RWPE2 (cell line): ENCODE data around the gene PCDH15.

Experiments
- ATAC-seq: fragments of 200-7000 bp; cut with Tn5 transposase; 3 replicates; pipeline ENCODE4 v1.9.1; 2021; ENCODE audit warnings: low read depth
- DNase-seq: peaks from one replicate; pipeline ENCODE4 v3.0.0-alpha.2; 2020; ENCODE audit warnings: low spot score
- H3K27ac ChIP-seq: fragments of 450-650 bp; 2 replicates; pipeline ENCODE4 v1.5.1; 2017; ENCODE audit warnings: mild to moderate bottlenecking; ENCODE audit not compliant: poor library complexity, severe bottlenecking
- H3K27me3 ChIP-seq: fragments of 250-450 bp; sonication (Bioruptor Pico); 2 replicates; pipeline ENCODE4 v1.5.1; 2021; ENCODE audit warnings: mild to moderate bottlenecking, moderate library complexity; ENCODE audit not compliant: insufficient read depth, poor library complexity, severe bottlenecking
- H3K36me3 ChIP-seq: fragments of 250-450 bp; sonication (Bioruptor Pico); 2 replicates; pipeline ENCODE4 v1.5.1; 2020; ENCODE audit warnings: low read depth, mild to moderate bottlenecking, moderate library complexity
- H3K4me1 ChIP-seq: fragments of 250-450 bp; sonication (Bioruptor Pico); 2 replicates; pipeline ENCODE4 v1.5.1; 2021; ENCODE audit warnings: mild to moderate bottlenecking, moderate library complexity; ENCODE audit not compliant: insufficient read depth, poor library complexity, severe bottlenecking
- H3K4me3 ChIP-seq: fragments of 250-450 bp; sonication (Bioruptor Pico); 2 replicates; pipeline ENCODE4 v1.5.1; 2021; ENCODE audit warnings: mild to moderate bottlenecking, moderate library complexity; ENCODE audit not compliant: severe bottlenecking
- H3K9me3 ChIP-seq: fragments of 250-450 bp; sonication (Bioruptor Pico); 2 replicates; pipeline ENCODE4 v1.5.1; 2021; ENCODE audit warnings: mild to moderate bottlenecking, moderate library complexity; ENCODE audit not compliant: severe bottlenecking
- TF ChIP-seq, protein P1 (sequence below): fragments of 450-650 bp; IDR thresholded peaks from one replicate; pipeline ENCODE4 v1.5.1; 2017; ENCODE audit warnings: mild to moderate bottlenecking, moderate library complexity; ENCODE audit not compliant: poor library complexity, severe bottlenecking

The PCDH15 gene

DNA sequence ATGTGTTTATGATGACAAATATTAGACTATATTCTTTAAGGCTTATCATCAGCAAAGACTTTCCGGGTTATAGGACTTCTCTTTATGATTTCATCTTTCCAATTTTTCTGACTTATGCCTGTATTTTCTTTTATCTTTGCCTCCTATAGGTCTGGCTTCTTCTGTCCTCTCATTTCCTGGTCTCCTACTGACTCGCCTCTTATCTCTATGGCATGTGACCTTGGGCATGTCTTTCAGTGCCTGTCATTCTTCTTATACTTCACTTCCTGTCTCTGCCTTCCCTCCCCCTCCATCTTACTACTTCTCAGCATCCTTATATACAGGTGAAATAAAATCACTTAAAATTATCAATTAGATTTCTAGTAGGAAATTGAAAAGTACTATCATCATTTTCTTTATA lies 42.2 kb downstream of the PCDH15 start:
- DNase-seq (no peak), ATAC-seq (no peak)
- TF ChIP-seq, protein P1, sequence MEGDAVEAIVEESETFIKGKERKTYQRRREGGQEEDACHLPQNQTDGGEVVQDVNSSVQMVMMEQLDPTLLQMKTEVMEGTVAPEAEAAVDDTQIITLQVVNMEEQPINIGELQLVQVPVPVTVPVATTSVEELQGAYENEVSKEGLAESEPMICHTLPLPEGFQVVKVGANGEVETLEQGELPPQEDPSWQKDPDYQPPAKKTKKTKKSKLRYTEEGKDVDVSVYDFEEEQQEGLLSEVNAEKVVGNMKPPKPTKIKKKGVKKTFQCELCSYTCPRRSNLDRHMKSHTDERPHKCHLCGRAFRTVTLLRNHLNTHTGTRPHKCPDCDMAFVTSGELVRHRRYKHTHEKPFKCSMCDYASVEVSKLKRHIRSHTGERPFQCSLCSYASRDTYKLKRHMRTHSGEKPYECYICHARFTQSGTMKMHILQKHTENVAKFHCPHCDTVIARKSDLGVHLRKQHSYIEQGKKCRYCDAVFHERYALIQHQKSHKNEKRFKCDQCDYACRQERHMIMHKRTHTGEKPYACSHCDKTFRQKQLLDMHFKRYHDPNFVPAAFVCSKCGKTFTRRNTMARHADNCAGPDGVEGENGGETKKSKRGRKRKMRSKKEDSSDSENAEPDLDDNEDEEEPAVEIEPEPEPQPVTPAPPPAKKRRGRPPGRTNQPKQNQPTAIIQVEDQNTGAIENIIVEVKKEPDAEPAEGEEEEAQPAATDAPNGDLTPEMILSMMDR = no peak
- no peak overlapping the region for H3K4me3 ChIP-seq
- H3K36me3 ChIP-seq = no peaks in the 10 kb centered on the region
- H3K27me3 ChIP-seq = no peaks in the 10 kb centered on the region
- H3K4me1 ChIP-seq = no peaks in the 10 kb centered on the region
- H3K27ac ChIP-seq = no peak overlapping the region
- H3K9me3 ChIP-seq = no peaks in the 10 kb centered on the region

DNA sequence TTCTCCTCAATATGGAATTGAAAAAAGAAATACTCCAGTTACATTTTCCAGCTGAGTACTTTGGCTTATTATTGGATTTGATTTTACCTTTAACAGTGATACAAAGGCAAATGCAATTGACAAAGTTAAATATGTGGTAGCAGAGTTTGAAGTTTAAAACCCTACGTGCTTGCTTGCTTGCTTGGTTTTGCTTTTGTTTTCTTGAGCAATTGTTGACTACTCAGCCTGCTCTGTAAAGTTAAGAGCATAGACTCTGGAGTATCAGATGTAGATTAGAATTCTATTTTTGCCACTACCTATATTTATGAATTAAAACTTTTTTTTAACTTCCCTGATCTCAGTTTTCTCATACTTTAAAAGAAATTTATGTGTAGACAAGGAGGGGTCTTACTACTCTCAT lies 51.4 kb downstream of the PCDH15 start:
- no peak for ATAC-seq
- no peaks in the 10 kb centered on the region for H3K4me1 ChIP-seq
- no peak for DNase-seq
- H3K9me3 ChIP-seq = no peaks in the 10 kb centered on the region
- no peaks in the 10 kb centered on the region for H3K27me3 ChIP-seq
- H3K27ac ChIP-seq = no peak overlapping the region
- no peak overlapping the region for H3K4me3 ChIP-seq
- no peaks in the 10 kb centered on the region for H3K36me3 ChIP-seq
- TF ChIP-seq, protein P1 = no peak

DNA sequence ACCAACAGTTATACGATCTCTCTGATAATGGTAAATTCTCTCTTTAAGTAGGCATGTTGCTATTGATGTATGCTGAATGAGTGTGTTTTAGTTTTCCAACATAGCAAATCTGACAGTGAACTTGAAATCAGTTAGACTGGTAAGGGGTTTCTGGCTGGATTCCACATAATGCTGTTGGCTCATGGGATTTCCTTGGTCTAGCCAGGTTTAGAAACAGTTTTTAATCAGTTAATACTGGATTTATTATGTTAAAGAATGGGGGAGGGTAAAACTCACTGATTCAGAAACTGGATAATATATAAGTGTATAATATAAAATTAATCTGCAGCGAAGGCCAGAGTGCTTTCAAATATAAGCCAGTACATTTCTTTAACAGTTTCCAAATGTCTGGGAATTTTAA lies 55.6 kb downstream of the PCDH15 start:
- no peaks in the 10 kb centered on the region for H3K9me3 ChIP-seq
- no peak overlapping the region for H3K4me3 ChIP-seq
- DNase-seq = no peak
- H3K27ac ChIP-seq = no peak overlapping the region
- ATAC-seq = no peak
- H3K36me3 ChIP-seq = no peaks in the 10 kb centered on the region
- no peaks in the 10 kb centered on the region for H3K27me3 ChIP-seq
- TF ChIP-seq, protein P1 = no peak
- no peaks in the 10 kb centered on the region for H3K4me1 ChIP-seq

DNA sequence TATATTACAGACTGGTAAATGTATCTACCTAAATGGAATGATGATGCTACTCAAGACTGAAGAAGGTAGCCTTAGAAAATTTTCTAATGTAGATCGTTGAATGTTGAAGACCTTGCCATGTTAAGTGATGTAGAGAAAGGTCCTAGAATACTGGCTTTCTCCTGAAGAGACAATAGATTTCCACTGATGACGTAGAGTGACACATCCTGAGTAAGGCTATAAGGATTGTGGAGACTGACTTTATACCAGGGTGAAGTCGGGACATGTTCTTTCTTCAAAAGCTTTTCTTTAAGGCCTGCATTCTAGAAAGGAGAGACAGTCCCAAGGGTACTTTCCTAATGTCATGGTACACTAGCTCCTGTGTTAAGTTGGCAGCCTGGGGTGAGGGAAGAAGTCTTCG lies 58.6 kb downstream of the PCDH15 start:
- no peak overlapping the region for H3K4me3 ChIP-seq
- H3K36me3 ChIP-seq = no peaks in the 10 kb centered on the region
- TF ChIP-seq, protein P1 = no peak
- DNase-seq = no peak
- no peaks in the 10 kb centered on the region for H3K27me3 ChIP-seq
- ATAC-seq = no peak
- no peak overlapping the region for H3K27ac ChIP-seq
- no peaks in the 10 kb centered on the region for H3K4me1 ChIP-seq
- no peaks in the 10 kb centered on the region for H3K9me3 ChIP-seq

DNA sequence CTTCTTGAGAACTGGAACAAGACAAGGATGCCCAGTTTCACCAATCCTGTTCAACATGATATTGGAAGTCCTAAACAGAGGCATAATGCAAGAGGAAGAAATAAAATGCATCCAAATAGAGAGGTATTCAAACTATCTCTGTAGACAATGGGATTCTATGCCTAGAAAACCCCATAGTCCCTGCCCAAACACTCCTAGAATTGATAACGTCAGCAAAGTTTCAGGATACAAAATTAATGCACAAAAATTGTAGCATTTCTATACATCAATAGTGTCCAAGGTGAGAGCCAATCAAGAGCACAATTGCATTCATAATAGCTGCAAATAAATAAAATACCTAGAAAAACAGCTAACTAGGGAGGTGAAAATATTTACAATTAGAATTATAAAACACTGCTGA lies 72.5 kb downstream of the PCDH15 start:
- H3K4me1 ChIP-seq = no peaks in the 10 kb centered on the region
- no peak overlapping the region for H3K27ac ChIP-seq
- no peaks in the 10 kb centered on the region for H3K36me3 ChIP-seq
- H3K4me3 ChIP-seq = no peak overlapping the region
- TF ChIP-seq, protein P1 = no peak
- DNase-seq (no peak), ATAC-seq (no peak)
- H3K27me3 ChIP-seq = no peaks in the 10 kb centered on the region
- H3K9me3 ChIP-seq = no peaks in the 10 kb centered on the region
